WTC11 (cell line): ENCODE data around the gene SLC38A1. TPM values are rescaled to one million over a fixed set of nuclear protein-coding genes. Genes with fewer than 3 reads are reported as not detected.
A peak's percentile ranks its signal among the peaks of the same experiment; 100 is the strongest.

Source experiments
- ATAC-seq: fragments of 200-7000 bp; cut with Tn5 transposase; 2 replicates; pipeline ENCODE4 v1.10.0; 2021; ENCODE audit warnings: mild to moderate bottlenecking, moderate library complexity
- CTCF ChIA-PET: fragments of 300-600 bp; sonication (Branson Sonifier 250); formaldehyde crosslinking; loops from one replicate; lab custom pipeline; 2021; ENCODE audit warnings: antibody characterized with exemption; lab: Charles Lee
- POLR2A ChIA-PET: fragments of 350-600 bp; sonication (Branson Sonifier 250); formaldehyde crosslinking; loops from one replicate; lab custom pipeline; 2021; ENCODE audit warnings: antibody characterized with exemption; lab: Charles Lee
- DNase-seq: peaks from one replicate; pipeline ENCODE4 v3.0.0; 2021; ENCODE audit warnings: low spot score
- H3K27ac Mint-ChIP-seq: 2 replicates; pipeline ENCODE4 v1.8.0; 2021; ENCODE audit warnings: mixed read lengths
- H3K27me3 Mint-ChIP-seq: 2 replicates; pipeline ENCODE4 v1.8.0; 2021; ENCODE audit warnings: low read depth, mild to moderate bottlenecking, moderate library complexity, mixed read lengths
- H3K36me3 Mint-ChIP-seq: 2 replicates; pipeline ENCODE4 v1.8.0; 2021; ENCODE audit warnings: mixed read lengths
- H3K4me1 Mint-ChIP-seq: 2 replicates; pipeline ENCODE4 v1.8.0; 2022; ENCODE audit warnings: mixed read lengths
- H3K4me3 Mint-ChIP-seq: 2 replicates; pipeline ENCODE4 v1.8.0; 2021; ENCODE audit warnings: mild to moderate bottlenecking, moderate library complexity, mixed read lengths
- H3K9me3 Mint-ChIP-seq: 2 replicates; pipeline ENCODE4 v1.8.0; 2021; ENCODE audit warnings: mixed read lengths
- ATF2 ChIP-seq: sonication (generic); formaldehyde crosslinking; IDR thresholded peaks from 2 replicates; pipeline ENCODE4 v1.8.1; 2022; ENCODE audit warnings: low read depth, missing genetic modification reagents, borderline replicate concordance
- CREM ChIP-seq: sonication (generic); formaldehyde crosslinking; IDR thresholded peaks from 2 replicates; pipeline ENCODE4 v1.8.1; 2022; ENCODE audit warnings: mild to moderate bottlenecking, missing genetic modification reagents, moderate library complexity
- FOXJ3 ChIP-seq: sonication (generic); formaldehyde crosslinking; IDR thresholded peaks from 2 replicates; pipeline ENCODE4 v1.9.0; 2021; ENCODE audit warnings: missing genetic modification reagents, mild to moderate bottlenecking, borderline replicate concordance
- GABPB1 ChIP-seq: sonication (generic); formaldehyde crosslinking; IDR thresholded peaks from 2 replicates; pipeline ENCODE4 v1.8.1; 2023; ENCODE audit warnings: mild to moderate bottlenecking, missing genetic modification reagents
- GTF2I ChIP-seq: fragments of 250-450 bp; sonication (Bioruptor Pico); conservative IDR thresholded peaks from 2 replicates; pipeline ENCODE4 v1.4.0; 2021; ENCODE audit warnings: mild to moderate bottlenecking
- IRF1 ChIP-seq: sonication (generic); formaldehyde crosslinking; IDR thresholded peaks from 2 replicates; pipeline ENCODE4 v1.8.0; 2023; ENCODE audit warnings: missing genetic modification reagents
- IRF2 ChIP-seq: sonication (generic); formaldehyde crosslinking; IDR thresholded peaks from 2 replicates; pipeline ENCODE4 v1.8.0; 2022; ENCODE audit warnings: low read depth, missing genetic modification reagents, borderline replicate concordance
- MLX ChIP-seq: sonication (generic); formaldehyde crosslinking; IDR thresholded peaks from 2 replicates; pipeline ENCODE4 v1.8.1; 2023; ENCODE audit warnings: mild to moderate bottlenecking, missing genetic modification reagents, moderate library complexity
- NFATC4 ChIP-seq: fragments of 250-450 bp; sonication (Bioruptor Pico); IDR thresholded peaks from 2 replicates; pipeline ENCODE4 v1.9.0; 2021; ENCODE audit warnings: mild to moderate bottlenecking
- NR2C2 ChIP-seq: sonication (generic); formaldehyde crosslinking; IDR thresholded peaks from 2 replicates; pipeline ENCODE4 v1.8.0; 2022; ENCODE audit warnings: mild to moderate bottlenecking, missing genetic modification reagents
- OVOL2 ChIP-seq: fragments of 250-450 bp; sonication (Bioruptor Pico); IDR thresholded peaks from 2 replicates; pipeline ENCODE4 v1.9.0; 2021; ENCODE audit warnings: mild to moderate bottlenecking, borderline replicate concordance
- SMAD4 ChIP-seq: sonication (generic); formaldehyde crosslinking; IDR thresholded peaks from 2 replicates; pipeline ENCODE4 v1.8.0; 2022; ENCODE audit warnings: mild to moderate bottlenecking, missing genetic modification reagents
- TEAD4 ChIP-seq: sonication (generic); formaldehyde crosslinking; IDR thresholded peaks from 2 replicates; pipeline ENCODE4 v1.8.0; 2022; ENCODE audit warnings: mild to moderate bottlenecking, missing genetic modification reagents
- ZNF219 ChIP-seq: sonication (generic); formaldehyde crosslinking; IDR thresholded peaks from 2 replicates; pipeline ENCODE4 v1.8.0; 2023; ENCODE audit warnings: missing genetic modification reagents, mild to moderate bottlenecking, borderline replicate concordance
- total RNA-seq: library from RNA; stranded (reverse); gene quantifications from 3 replicates; pipeline ENCODE4 v1.2.3, GENCODE V29; 2021
- TF ChIP-seq, protein P1 (sequence below): fragments of 250-450 bp; sonication (Bioruptor Pico); IDR thresholded peaks from 2 replicates; pipeline ENCODE4 v1.9.0; 2021; ENCODE audit warnings: mild to moderate bottlenecking
- TF ChIP-seq, protein P2 (sequence below): sonication (generic); formaldehyde crosslinking; conservative IDR thresholded peaks from 2 replicates; pipeline ENCODE4 v1.8.1; 2023; ENCODE audit warnings: mild to moderate bottlenecking, low read depth, missing genetic modification reagents, moderate library complexity
- TF ChIP-seq, protein P3 (sequence below): sonication (generic); formaldehyde crosslinking; IDR thresholded peaks from 2 replicates; pipeline ENCODE4 v1.8.1; 2022; ENCODE audit warnings: mild to moderate bottlenecking, moderate library complexity, missing genetic modification reagents
- TF ChIP-seq, protein P4 (sequence below): fragments of 200-600 bp; IDR thresholded peaks from 2 replicates; pipeline ENCODE4 v1.8.0; 2022; ENCODE audit warnings: antibody characterized with exemption

The SLC38A1 gene
- total RNA-seq, 1 experiment from 2014 or later, result 179 TPM

DNA sequence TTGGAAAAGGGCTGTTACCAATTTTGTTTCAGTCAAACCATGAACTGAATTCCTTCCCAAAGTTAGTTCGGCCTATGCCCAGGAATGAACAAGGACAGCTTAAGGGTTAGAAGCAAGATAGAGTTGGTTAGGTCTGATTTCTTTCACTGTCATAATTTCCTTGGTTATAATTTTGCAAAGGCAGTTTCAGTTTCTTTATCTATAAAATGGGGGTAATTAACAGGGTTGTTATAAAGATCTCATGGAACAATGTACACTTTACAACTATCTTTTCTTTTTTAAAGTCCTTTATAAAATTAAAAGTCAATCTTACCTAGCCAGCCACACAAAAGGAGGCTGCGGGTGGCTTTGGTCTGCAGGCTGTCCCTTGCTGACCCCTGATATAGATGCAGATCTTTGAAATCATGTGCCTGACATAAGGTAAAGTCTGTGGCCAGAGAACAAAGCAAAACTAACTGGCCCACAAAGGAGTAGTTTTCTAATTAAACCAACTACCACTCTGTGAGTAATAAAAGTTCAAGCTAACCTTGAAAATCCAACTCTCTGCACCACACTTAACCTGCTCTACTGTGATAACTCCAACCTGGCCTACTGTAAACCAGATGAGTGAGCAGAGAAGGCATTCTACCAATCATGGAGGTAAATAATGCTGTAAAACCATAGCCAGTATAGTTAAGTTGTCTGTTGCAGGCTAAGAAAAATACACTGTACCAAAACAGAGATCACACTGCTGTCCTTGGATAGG, 49.5 kb downstream of the SLC38A1 start:
- TF ChIP-seq, protein P1, sequence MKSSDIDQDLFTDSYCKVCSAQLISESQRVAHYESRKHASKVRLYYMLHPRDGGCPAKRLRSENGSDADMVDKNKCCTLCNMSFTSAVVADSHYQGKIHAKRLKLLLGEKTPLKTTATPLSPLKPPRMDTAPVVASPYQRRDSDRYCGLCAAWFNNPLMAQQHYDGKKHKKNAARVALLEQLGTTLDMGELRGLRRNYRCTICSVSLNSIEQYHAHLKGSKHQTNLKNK (CRISPR knock-in tag), result no peak
- TF ChIP-seq ZNF219 (CRISPR knock-in tag) (no peak), GTF2I (CRISPR knock-in tag) (no peak), OVOL2 (CRISPR knock-in tag) (no peak)
- Mint-ChIP-seq H3K4me1 (peaks cover 62% of the 10 kb centered on the region), H3K4me3 (no peak overlapping the region), H3K9me3 (no peaks in the 10 kb centered on the region), H3K27ac (peak overlapping the region; percentile 31), H3K27me3 (no peaks in the 10 kb centered on the region), H3K36me3 (peaks cover 48% of the 10 kb centered on the region)
- ATAC-seq, result no peak
- ChIA-PET CTCF (no interaction called here), POLR2A (no interaction called here)
- no peak for DNase-seq

DNA sequence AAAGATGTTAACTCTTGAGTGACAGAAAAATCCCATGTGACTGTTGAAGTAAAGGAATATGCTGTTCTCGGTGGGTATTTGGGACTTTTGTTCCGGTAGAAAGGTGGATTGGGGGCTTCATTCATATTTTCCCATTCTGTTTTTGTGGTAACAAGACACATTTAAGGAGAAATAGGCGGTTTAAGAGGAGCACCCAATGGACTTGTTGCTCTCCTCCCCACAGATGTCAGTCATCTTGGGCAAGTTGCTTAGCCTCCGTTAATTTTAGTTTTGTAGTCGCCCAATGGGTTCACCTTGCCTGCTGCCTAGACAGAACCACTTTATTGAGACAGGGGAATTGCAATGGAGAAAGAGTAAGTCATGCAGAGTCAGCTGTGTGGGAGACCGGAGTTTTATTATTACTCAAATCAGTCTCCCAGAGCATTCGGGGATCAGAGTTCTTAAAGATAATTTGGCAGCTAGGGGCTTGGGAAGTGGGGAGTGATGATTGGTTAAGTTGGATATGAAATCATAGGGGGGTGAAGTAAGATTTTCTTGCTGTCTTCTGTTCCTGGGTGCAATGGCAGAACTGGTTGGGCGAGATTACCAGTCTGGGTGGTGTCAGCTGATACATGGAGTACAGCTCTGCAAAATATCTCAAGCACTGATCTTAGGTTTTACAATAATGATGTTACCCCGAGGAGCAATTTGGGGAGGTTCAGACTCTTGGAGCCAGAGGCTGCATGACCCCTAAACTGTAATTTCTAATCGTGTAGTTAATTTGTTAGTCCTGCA, 50.3 kb downstream of the SLC38A1 start:
- no peaks in the 10 kb centered on the region for H3K9me3 Mint-ChIP-seq
- peaks cover 49% of the 10 kb centered on the region for H3K36me3 Mint-ChIP-seq
- H3K27me3 Mint-ChIP-seq, result no peaks in the 10 kb centered on the region
- TF ChIP-seq, protein P2, sequence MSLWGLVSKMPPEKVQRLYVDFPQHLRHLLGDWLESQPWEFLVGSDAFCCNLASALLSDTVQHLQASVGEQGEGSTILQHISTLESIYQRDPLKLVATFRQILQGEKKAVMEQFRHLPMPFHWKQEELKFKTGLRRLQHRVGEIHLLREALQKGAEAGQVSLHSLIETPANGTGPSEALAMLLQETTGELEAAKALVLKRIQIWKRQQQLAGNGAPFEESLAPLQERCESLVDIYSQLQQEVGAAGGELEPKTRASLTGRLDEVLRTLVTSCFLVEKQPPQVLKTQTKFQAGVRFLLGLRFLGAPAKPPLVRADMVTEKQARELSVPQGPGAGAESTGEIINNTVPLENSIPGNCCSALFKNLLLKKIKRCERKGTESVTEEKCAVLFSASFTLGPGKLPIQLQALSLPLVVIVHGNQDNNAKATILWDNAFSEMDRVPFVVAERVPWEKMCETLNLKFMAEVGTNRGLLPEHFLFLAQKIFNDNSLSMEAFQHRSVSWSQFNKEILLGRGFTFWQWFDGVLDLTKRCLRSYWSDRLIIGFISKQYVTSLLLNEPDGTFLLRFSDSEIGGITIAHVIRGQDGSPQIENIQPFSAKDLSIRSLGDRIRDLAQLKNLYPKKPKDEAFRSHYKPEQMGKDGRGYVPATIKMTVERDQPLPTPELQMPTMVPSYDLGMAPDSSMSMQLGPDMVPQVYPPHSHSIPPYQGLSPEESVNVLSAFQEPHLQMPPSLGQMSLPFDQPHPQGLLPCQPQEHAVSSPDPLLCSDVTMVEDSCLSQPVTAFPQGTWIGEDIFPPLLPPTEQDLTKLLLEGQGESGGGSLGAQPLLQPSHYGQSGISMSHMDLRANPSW (CRISPR knock-in tag), result no peak
- TF ChIP-seq GABPB1 (CRISPR knock-in tag), result no peak
- no peak for TF ChIP-seq CREM
- no peak for TF ChIP-seq FOXJ3 (CRISPR knock-in tag)
- TF ChIP-seq IRF2 (CRISPR knock-in tag), result no peak
- TF ChIP-seq ZNF219 (CRISPR knock-in tag), result no peak
- peak overlapping the region; percentile 31 for H3K27ac Mint-ChIP-seq
- ChIA-PET CTCF (no interaction called here), POLR2A (no interaction called here)
- no peak overlapping the region for H3K4me3 Mint-ChIP-seq
- H3K4me1 Mint-ChIP-seq, result peaks cover 60% of the 10 kb centered on the region
- ATAC-seq (no peak), DNase-seq (no peak)

- ChIA-PET CTCF (no interaction called here), POLR2A (no interaction called here)
- peak overlapping the region; percentile 45; the same call in 1 of the 2 replicates for H3K27ac Mint-ChIP-seq
- H3K4me1 Mint-ChIP-seq, result peaks cover 53% of the 10 kb centered on the region
- ATAC-seq, result no peak
- no peak overlapping the region for H3K4me3 Mint-ChIP-seq
- no peak for DNase-seq
- H3K27me3 Mint-ChIP-seq, result no peaks in the 10 kb centered on the region
- no peaks in the 10 kb centered on the region for H3K9me3 Mint-ChIP-seq
- H3K36me3 Mint-ChIP-seq, result peaks cover 54% of the 10 kb centered on the region
- TF ChIP-seq IRF2 (CRISPR knock-in tag) (no peak), GTF2I (CRISPR knock-in tag) (no peak), TEAD4 (CRISPR knock-in tag) (no peak), IRF1 (CRISPR knock-in tag) (no peak), MLX (CRISPR knock-in tag) (no peak), SMAD4 (CRISPR knock-in tag) (no peak), NR2C2 (CRISPR knock-in tag) (no peak), NFATC4 (CRISPR knock-in tag) (no peak), ATF2 (CRISPR knock-in tag) (no peak)
- TF ChIP-seq, protein P3, sequence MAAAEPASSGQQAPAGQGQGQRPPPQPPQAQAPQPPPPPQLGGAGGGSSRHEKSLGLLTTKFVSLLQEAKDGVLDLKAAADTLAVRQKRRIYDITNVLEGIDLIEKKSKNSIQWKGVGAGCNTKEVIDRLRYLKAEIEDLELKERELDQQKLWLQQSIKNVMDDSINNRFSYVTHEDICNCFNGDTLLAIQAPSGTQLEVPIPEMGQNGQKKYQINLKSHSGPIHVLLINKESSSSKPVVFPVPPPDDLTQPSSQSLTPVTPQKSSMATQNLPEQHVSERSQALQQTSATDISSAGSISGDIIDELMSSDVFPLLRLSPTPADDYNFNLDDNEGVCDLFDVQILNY (CRISPR knock-in tag), result no peak
- TF ChIP-seq, protein P4, sequence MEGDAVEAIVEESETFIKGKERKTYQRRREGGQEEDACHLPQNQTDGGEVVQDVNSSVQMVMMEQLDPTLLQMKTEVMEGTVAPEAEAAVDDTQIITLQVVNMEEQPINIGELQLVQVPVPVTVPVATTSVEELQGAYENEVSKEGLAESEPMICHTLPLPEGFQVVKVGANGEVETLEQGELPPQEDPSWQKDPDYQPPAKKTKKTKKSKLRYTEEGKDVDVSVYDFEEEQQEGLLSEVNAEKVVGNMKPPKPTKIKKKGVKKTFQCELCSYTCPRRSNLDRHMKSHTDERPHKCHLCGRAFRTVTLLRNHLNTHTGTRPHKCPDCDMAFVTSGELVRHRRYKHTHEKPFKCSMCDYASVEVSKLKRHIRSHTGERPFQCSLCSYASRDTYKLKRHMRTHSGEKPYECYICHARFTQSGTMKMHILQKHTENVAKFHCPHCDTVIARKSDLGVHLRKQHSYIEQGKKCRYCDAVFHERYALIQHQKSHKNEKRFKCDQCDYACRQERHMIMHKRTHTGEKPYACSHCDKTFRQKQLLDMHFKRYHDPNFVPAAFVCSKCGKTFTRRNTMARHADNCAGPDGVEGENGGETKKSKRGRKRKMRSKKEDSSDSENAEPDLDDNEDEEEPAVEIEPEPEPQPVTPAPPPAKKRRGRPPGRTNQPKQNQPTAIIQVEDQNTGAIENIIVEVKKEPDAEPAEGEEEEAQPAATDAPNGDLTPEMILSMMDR, result no peak
Observed at GRCh38 chr12:46217541-46218321, 51.1 kb downstream of the SLC38A1 start.
